ENCODE data around the gene MAMLD1.

Gene MAMLD1

DNA sequence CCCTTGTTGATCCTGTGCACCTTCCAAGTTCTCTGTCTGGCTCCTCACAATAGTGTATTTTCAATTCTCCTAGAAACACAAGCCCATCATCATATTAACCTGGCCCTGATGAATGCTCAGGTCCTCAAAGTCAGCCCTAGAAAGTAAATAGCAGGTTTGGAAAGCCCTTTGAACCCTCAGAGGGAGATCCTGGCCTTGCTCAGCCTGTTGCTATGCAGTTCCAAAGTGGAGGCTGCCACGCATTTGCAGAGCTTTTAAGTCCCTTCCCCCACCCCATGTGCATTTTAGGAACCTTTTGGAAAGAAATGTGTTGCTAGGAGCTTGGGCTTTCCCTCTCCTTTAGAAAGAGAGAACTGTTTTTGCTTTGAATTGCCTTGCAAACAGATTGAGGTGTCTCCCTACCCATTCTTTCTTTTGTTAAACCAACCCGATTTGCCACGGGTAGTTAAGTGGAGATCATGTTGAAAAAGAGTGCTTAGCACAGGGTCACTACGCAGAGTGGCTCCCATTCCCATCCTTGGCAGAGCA is 12.2 kb downstream of the MAMLD1 start:
- no peak overlapping the region for H4K5ac ChIP-seq (ENCODE audit: low read length)
- no peaks in the 10 kb centered on the region for H3K79me1 ChIP-seq (ENCODE audit: low read length)
- H2BK15ac ChIP-seq (replicated peaks; ENCODE audit: low read depth) = no peak overlapping the region

DNA sequence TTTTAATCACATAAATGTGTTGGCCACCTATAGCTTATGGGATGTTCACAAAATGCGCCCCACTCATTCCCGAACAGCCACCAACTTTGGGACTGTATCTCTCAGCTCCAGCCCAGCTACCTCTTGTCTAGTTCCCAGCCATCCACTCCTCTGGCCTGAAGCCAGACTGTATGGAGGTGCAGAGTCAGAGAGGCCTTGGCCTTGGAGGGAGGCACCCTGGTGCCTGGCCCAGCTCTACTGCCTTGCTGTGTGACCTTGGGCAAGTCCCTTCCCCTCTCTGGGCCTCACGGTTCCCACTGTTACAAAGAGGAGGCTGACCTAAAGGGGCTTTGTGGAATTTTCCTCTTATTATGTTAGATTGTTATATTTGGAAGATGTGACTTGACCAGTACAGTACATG is 13.9 kb downstream of the MAMLD1 start:
- Histone ChIP-seq H3K79me1 (ENCODE audit: low read length) (no peaks in the 10 kb centered on the region), H2AK5ac (ENCODE audit: low read length) (no peak overlapping the region), H3K79me2 (ENCODE audit: control insufficient read depth, insufficient read depth, low read length) (no peaks in the 10 kb centered on the region), H3K4me2 (ENCODE audit: low read length) (no peak overlapping the region), H3K9ac (ENCODE audit: low read length) (no peak overlapping the region), H3K4me3 (ENCODE audit: low read length) (no peak overlapping the region), H3K27ac (ENCODE audit: low read depth, low read length) (no peak overlapping the region), H3K27me3 (ENCODE audit: insufficient read depth, low read length, poor library complexity) (no peaks in the 10 kb centered on the region), H3K23ac (ENCODE audit: low read length) (no peak overlapping the region), H3K56ac (ENCODE audit: low read length) (no peak overlapping the region), H3K36me3 (ENCODE audit: control insufficient read depth, insufficient read depth, low read length) (no peaks in the 10 kb centered on the region), H4K5ac (ENCODE audit: low read length) (no peak overlapping the region), H2BK15ac (replicated peaks; ENCODE audit: low read depth) (no peak overlapping the region), H3K4me1 (ENCODE audit: control insufficient read depth, low read depth, low read length) (no peaks in the 10 kb centered on the region), H3K4ac (ENCODE audit: low read depth, low read length) (no peak overlapping the region), H2BK120ac (ENCODE audit: low read depth, low read length) (no peak overlapping the region), H2BK5ac (ENCODE audit: low read length) (no peak overlapping the region), H3K18ac (ENCODE audit: low read length) (no peak overlapping the region), H4K8ac (ENCODE audit: low read depth, low read length) (no peak overlapping the region)
- no peak for DNase-seq
- WGBS (ENCODE audit: extremely low coverage, insufficient coverage, low lambda C conversion rate) = no CpG with 5 or more reads among the region's 3 CpGs

More for the DNA sequence above, 12.2 kb downstream of the MAMLD1 start:
- Histone ChIP-seq H3K18ac (ENCODE audit: low read length) (no peak overlapping the region), H2BK120ac (ENCODE audit: low read depth, low read length) (no peak overlapping the region), H2BK5ac (ENCODE audit: low read length) (no peak overlapping the region), H3K4me3 (ENCODE audit: low read length) (no peak overlapping the region), H4K8ac (ENCODE audit: low read depth, low read length) (no peak overlapping the region), H3K9ac (ENCODE audit: low read length) (no peak overlapping the region), H3K36me3 (ENCODE audit: control insufficient read depth, insufficient read depth, low read length) (no peaks in the 10 kb centered on the region), H3K27ac (ENCODE audit: low read depth, low read length) (no peak overlapping the region), H3K4me1 (ENCODE audit: control insufficient read depth, low read depth, low read length) (no peaks in the 10 kb centered on the region), H2AK5ac (ENCODE audit: low read length) (no peak overlapping the region), H3K79me2 (ENCODE audit: control insufficient read depth, insufficient read depth, low read length) (no peaks in the 10 kb centered on the region), H3K27me3 (ENCODE audit: insufficient read depth, low read length, poor library complexity) (no peaks in the 10 kb centered on the region), H3K4me2 (ENCODE audit: low read length) (no peak overlapping the region), H3K4ac (ENCODE audit: low read depth, low read length) (no peak overlapping the region), H3K23ac (ENCODE audit: low read length) (no peak overlapping the region), H3K56ac (ENCODE audit: low read length) (no peak overlapping the region)
- DNase-seq = no peak
- WGBS (ENCODE audit: extremely low coverage, insufficient coverage, low lambda C conversion rate) = no CpG with 5 or more reads among the region's 4 CpGs

DNA sequence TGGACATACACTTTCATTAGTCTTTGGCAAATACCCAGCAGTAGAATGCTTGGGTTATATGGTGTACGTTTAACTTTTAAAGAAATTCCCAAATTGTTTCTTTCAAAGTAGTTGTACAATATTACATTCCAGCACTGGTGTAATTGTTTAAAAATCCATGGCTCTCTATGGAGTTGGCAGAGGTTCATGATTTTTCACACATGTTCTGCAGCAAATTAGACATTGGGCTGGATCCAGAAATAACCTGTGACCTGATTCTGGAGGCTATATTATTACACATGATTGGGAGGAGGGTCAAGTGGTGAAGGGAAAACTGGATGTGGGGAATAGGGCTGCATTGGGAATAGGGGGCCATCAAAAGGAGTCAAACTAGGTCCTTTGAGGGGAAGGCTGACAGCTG is 41.9 kb downstream of the MAMLD1 start:
- Histone ChIP-seq H2BK120ac (ENCODE audit: low read depth, low read length) (no peak overlapping the region), H3K18ac (ENCODE audit: low read length) (no peak overlapping the region), H3K4me2 (ENCODE audit: low read length) (no peak overlapping the region), H3K9ac (ENCODE audit: low read length) (no peak overlapping the region), H3K56ac (ENCODE audit: low read length) (no peak overlapping the region), H4K5ac (ENCODE audit: low read length) (no peak overlapping the region), H4K8ac (ENCODE audit: low read depth, low read length) (no peak overlapping the region), H3K4me3 (ENCODE audit: low read length) (no peak overlapping the region), H3K4me1 (ENCODE audit: control insufficient read depth, low read depth, low read length) (no peaks in the 10 kb centered on the region), H3K27ac (ENCODE audit: low read depth, low read length) (no peak overlapping the region), H3K79me2 (ENCODE audit: control insufficient read depth, insufficient read depth, low read length) (no peaks in the 10 kb centered on the region), H3K36me3 (ENCODE audit: control insufficient read depth, insufficient read depth, low read length) (no peaks in the 10 kb centered on the region), H2BK5ac (ENCODE audit: low read length) (no peak overlapping the region), H2BK15ac (replicated peaks; ENCODE audit: low read depth) (no peak overlapping the region), H2AK5ac (ENCODE audit: low read length) (no peak overlapping the region), H3K23ac (ENCODE audit: low read length) (no peak overlapping the region), H3K27me3 (ENCODE audit: insufficient read depth, low read length, poor library complexity) (no peaks in the 10 kb centered on the region), H3K79me1 (ENCODE audit: low read length) (no peaks in the 10 kb centered on the region), H3K4ac (ENCODE audit: low read depth, low read length) (no peak overlapping the region)
- WGBS (ENCODE audit: extremely low coverage, insufficient coverage, low lambda C conversion rate) = no CpG with 5 or more reads among the region's 1 CpG
- no peak for DNase-seq

DNA sequence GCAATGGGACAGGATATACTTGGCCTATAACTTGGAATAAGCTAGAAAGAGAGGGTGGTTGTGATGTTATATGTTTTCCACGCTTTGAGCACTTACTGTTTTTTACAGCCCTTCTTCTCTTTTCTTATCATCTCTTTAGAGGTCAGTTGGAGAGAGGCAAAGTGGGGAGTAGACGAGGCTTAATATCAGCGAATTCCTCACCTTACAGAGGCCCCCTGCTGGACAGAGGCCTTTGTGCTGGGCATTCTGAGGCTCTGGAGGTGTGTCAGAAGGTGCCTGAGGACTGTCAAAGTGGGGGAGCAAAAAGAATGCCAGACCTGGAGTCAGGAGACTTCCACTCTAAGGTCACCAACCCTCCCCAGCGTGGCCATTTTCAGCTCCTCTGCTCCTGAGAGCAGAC is 42.5 kb downstream of the MAMLD1 start:
- H2AK5ac ChIP-seq (ENCODE audit: low read length) = no peak overlapping the region
- H3K4me1 ChIP-seq (ENCODE audit: control insufficient read depth, low read depth, low read length) = no peaks in the 10 kb centered on the region
- H3K79me1 ChIP-seq (ENCODE audit: low read length) = no peaks in the 10 kb centered on the region
- no peaks in the 10 kb centered on the region for H3K79me2 ChIP-seq (ENCODE audit: control insufficient read depth, insufficient read depth, low read length)
- no peak overlapping the region for H3K4me2 ChIP-seq (ENCODE audit: low read length)
- DNase-seq = peak; percentile 25
- H2BK120ac ChIP-seq (ENCODE audit: low read depth, low read length) = no peak overlapping the region
- no CpG with 5 or more reads among the region's 4 CpGs for WGBS (ENCODE audit: extremely low coverage, insufficient coverage, low lambda C conversion rate)
- H3K18ac ChIP-seq (ENCODE audit: low read length) = no peak overlapping the region
- no peak overlapping the region for H3K56ac ChIP-seq (ENCODE audit: low read length)
- no peak overlapping the region for H3K4me3 ChIP-seq (ENCODE audit: low read length)
- H3K4ac ChIP-seq (ENCODE audit: low read depth, low read length) = no peak overlapping the region
- H3K27me3 ChIP-seq (ENCODE audit: insufficient read depth, low read length, poor library complexity) = no peaks in the 10 kb centered on the region
- H4K8ac ChIP-seq (ENCODE audit: low read depth, low read length) = no peak overlapping the region
- H3K9ac ChIP-seq (ENCODE audit: low read length) = no peak overlapping the region
- no peak overlapping the region for H4K5ac ChIP-seq (ENCODE audit: low read length)
- no peak overlapping the region for H2BK5ac ChIP-seq (ENCODE audit: low read length)
- H2BK15ac ChIP-seq (replicated peaks; ENCODE audit: low read depth) = no peak overlapping the region
- H3K27ac ChIP-seq (ENCODE audit: low read depth, low read length) = no peak overlapping the region
- no peaks in the 10 kb centered on the region for H3K36me3 ChIP-seq (ENCODE audit: control insufficient read depth, insufficient read depth, low read length)
- no peak overlapping the region for H3K23ac ChIP-seq (ENCODE audit: low read length)

DNA sequence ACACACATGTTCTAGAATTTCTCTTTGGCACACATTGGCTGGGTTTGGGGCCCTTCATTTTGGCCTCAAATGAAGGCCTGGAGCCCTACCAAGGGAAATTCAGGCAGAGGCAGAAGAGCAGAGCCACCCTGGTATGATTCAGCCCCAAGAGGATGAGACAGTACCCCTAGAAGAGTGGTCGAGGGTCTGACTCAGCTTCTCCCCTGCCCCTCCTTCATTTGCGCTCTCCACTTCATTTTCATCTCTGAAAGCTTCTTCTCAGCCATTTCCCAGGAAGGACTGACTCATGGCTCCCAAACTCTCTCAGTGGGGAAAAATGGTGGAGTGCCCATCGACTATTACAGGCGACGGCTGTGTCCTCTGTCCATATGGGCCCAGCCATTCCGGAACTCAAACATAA is 43.5 kb downstream of the MAMLD1 start:
- no peak overlapping the region for H2BK120ac ChIP-seq (ENCODE audit: low read depth, low read length)
- H4K8ac ChIP-seq (ENCODE audit: low read depth, low read length) = no peak overlapping the region
- H3K79me2 ChIP-seq (ENCODE audit: control insufficient read depth, insufficient read depth, low read length) = no peaks in the 10 kb centered on the region
- no peak overlapping the region for H3K4me3 ChIP-seq (ENCODE audit: low read length)
- no peak overlapping the region for H3K18ac ChIP-seq (ENCODE audit: low read length)
- DNase-seq = no peak
- no peak overlapping the region for H3K4ac ChIP-seq (ENCODE audit: low read depth, low read length)
- no peak overlapping the region for H3K23ac ChIP-seq (ENCODE audit: low read length)
- no peaks in the 10 kb centered on the region for H3K27me3 ChIP-seq (ENCODE audit: insufficient read depth, low read length, poor library complexity)
- no peak overlapping the region for H4K5ac ChIP-seq (ENCODE audit: low read length)
- H3K4me1 ChIP-seq (ENCODE audit: control insufficient read depth, low read depth, low read length) = no peaks in the 10 kb centered on the region
- no peak overlapping the region for H2BK5ac ChIP-seq (ENCODE audit: low read length)
- H2AK5ac ChIP-seq (ENCODE audit: low read length) = no peak overlapping the region
- no peak overlapping the region for H2BK15ac ChIP-seq (replicated peaks; ENCODE audit: low read depth)
- H3K56ac ChIP-seq (ENCODE audit: low read length) = no peak overlapping the region
- H3K79me1 ChIP-seq (ENCODE audit: low read length) = no peaks in the 10 kb centered on the region
- H3K9ac ChIP-seq (ENCODE audit: low read length) = no peak overlapping the region
- no peaks in the 10 kb centered on the region for H3K36me3 ChIP-seq (ENCODE audit: control insufficient read depth, insufficient read depth, low read length)
- no peak overlapping the region for H3K4me2 ChIP-seq (ENCODE audit: low read length)
- no peak overlapping the region for H3K27ac ChIP-seq (ENCODE audit: low read depth, low read length)
- WGBS (ENCODE audit: extremely low coverage, insufficient coverage, low lambda C conversion rate) = no CpG with 5 or more reads among the region's 6 CpGs

DNA sequence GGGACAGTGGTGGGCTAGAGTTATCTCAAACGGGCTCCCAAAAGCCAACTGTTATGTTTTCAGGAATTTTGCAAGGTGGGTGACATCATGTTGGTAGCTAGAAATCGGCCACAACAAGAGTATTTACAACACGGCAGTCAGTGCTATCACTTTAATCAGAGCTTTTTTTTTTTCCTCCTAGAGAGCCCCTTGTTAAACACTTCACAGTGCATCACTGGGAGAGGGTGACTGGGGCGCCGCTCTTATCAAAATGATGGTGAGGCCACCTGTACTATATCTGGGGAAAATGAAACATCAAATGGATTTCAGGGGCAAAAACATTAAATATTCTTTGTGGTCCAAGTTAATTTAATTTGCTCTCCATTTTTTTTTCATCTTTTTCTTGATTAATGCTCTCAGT is 44.9 kb downstream of the MAMLD1 start:
- DNase-seq = no peak
- no peak overlapping the region for H3K27ac ChIP-seq (ENCODE audit: low read depth, low read length)
- H2AK5ac ChIP-seq (ENCODE audit: low read length) = no peak overlapping the region
- no peaks in the 10 kb centered on the region for H3K27me3 ChIP-seq (ENCODE audit: insufficient read depth, low read length, poor library complexity)
- no peak overlapping the region for H2BK15ac ChIP-seq (replicated peaks; ENCODE audit: low read depth)
- H4K8ac ChIP-seq (ENCODE audit: low read depth, low read length) = no peak overlapping the region
- no peaks in the 10 kb centered on the region for H3K79me2 ChIP-seq (ENCODE audit: control insufficient read depth, insufficient read depth, low read length)
- H2BK5ac ChIP-seq (ENCODE audit: low read length) = no peak overlapping the region
- no peak overlapping the region for H3K4me2 ChIP-seq (ENCODE audit: low read length)
- H3K4me1 ChIP-seq (ENCODE audit: control insufficient read depth, low read depth, low read length) = no peaks in the 10 kb centered on the region
- no peaks in the 10 kb centered on the region for H3K79me1 ChIP-seq (ENCODE audit: low read length)
- H4K5ac ChIP-seq (ENCODE audit: low read length) = no peak overlapping the region
- H3K56ac ChIP-seq (ENCODE audit: low read length) = no peak overlapping the region
- no peak overlapping the region for H3K4me3 ChIP-seq (ENCODE audit: low read length)
- no peak overlapping the region for H3K23ac ChIP-seq (ENCODE audit: low read length)
- H3K18ac ChIP-seq (ENCODE audit: low read length) = no peak overlapping the region
- no CpG with 5 or more reads among the region's 5 CpGs for WGBS (ENCODE audit: extremely low coverage, insufficient coverage, low lambda C conversion rate)
- H3K36me3 ChIP-seq (ENCODE audit: control insufficient read depth, insufficient read depth, low read length) = no peaks in the 10 kb centered on the region
- H3K9ac ChIP-seq (ENCODE audit: low read length) = no peak overlapping the region
- no peak overlapping the region for H2BK120ac ChIP-seq (ENCODE audit: low read depth, low read length)
- no peak overlapping the region for H3K4ac ChIP-seq (ENCODE audit: low read depth, low read length)

All from mesendoderm (in vitro differentiated cells).